K562 (cell line): Measurements from ENCODE around the gene CCT7. TPM values are rescaled to one million over a fixed set of nuclear protein-coding genes. Genes with fewer than 3 reads are reported as not detected.

ENCODE experiments used
- AFF1 ChIP-seq, 2 experiments: fragments of 450-650 bp; IDR thresholded peaks; 2 replicates each; pipeline ENCODE4 v1.6.1; 2018; ENCODE audit warnings: mild to moderate bottlenecking in 2 of 2, low read depth in 1 of 2; ENCODE audit not compliant: partially characterized antibody in 2 of 2
- CBX8 ChIP-seq: fragments of 200-600 bp; sonication (generic); IDR thresholded peaks from 2 replicates; pipeline ENCODE4 v1.6.1; 2012; ENCODE audit warnings: borderline replicate concordance, mixed run types, low read depth, mild to moderate bottlenecking, moderate library complexity, mixed read lengths, low read length, control low read depth, inconsistent platforms; ENCODE audit not compliant: poor library complexity, severe bottlenecking; ENCODE audit errors: extremely low read depth
- CTCF ChIP-seq, 3 experiments: IDR thresholded peaks in 2 of 3; conservative IDR thresholded peaks in 1 of 3; 2 replicates each; pipeline ENCODE4 v1.5.1; 2011 to 2012; ENCODE audit warnings: low read length in 3 of 3, mild to moderate bottlenecking in 3 of 3, control low read depth in 2 of 3, improper control_type of control experiment in 1 of 3, inconsistent platforms in 1 of 3, low read depth in 1 of 3, mixed read lengths in 1 of 3, moderate library complexity in 1 of 3; ENCODE audit not compliant: insufficient read depth in 2 of 3
- CXXC5 ChIP-seq: fragments of 250-450 bp; sonication (Bioruptor Pico); IDR thresholded peaks from 2 replicates; pipeline ENCODE4 v1.8.0; 2022; ENCODE audit warnings: inconsistent platforms, mild to moderate bottlenecking, moderate library complexity
- DMBX1 ChIP-seq: fragments of 250-450 bp; sonication (Bioruptor Pico); IDR thresholded peaks from 2 replicates; pipeline ENCODE4 v1.8.0; 2022; ENCODE audit warnings: inconsistent platforms, mild to moderate bottlenecking, moderate library complexity, borderline replicate concordance
- EHMT2 ChIP-seq: fragments of 450-650 bp; IDR thresholded peaks from 2 replicates; pipeline ENCODE4 v1.6.1; 2018; ENCODE audit warnings: antibody characterized with exemption
- HMGN3 ChIP-seq: IDR thresholded peaks from 2 replicates; pipeline ENCODE4 v1.6.1; 2011; ENCODE audit warnings: borderline replicate concordance, low read depth, mild to moderate bottlenecking, mixed read lengths, low read length; ENCODE audit not compliant: insufficient read length; ENCODE audit errors: extremely low read depth
- RBM15 ChIP-seq: fragments of 200-400 bp; formaldehyde crosslinking; IDR thresholded peaks from 2 replicates; pipeline ENCODE4 v1.6.1; 2018; ENCODE audit warnings: mild to moderate bottlenecking, low read length, moderate library complexity; ENCODE audit not compliant: insufficient read depth
- SIN3A ChIP-seq, 2 experiments: fragments of 150-350 bp in 1 of 2; IDR thresholded peaks; 2 replicates each; pipeline ENCODE4 v1.6.1; 2011 to 2016; ENCODE audit warnings: borderline replicate concordance in 2 of 2, low read depth in 2 of 2, low read length in 2 of 2, mild to moderate bottlenecking in 2 of 2, moderate library complexity in 2 of 2; ENCODE audit not compliant: control insufficient read depth in 1 of 2
- ZNF217 ChIP-seq: sonication (generic); formaldehyde crosslinking; IDR thresholded peaks from 2 replicates; pipeline ENCODE4 v1.8.0; 2022; ENCODE audit warnings: mild to moderate bottlenecking, missing genetic modification reagents
- polyA plus RNA-seq, 8 experiments: library from polyadenylated mRNA; depleted of rRNA in 4 of 8; stranded (reverse) in 5 of 8; unstranded in 3 of 8; fragments of >200 nt; fragmentation: Nextera tagmentation in 2 of 8; fragmentation: Illumina TruSeq in 1 of 8; extraction: Ambion mirVana in 2 of 8; extraction: Trizol in 1 of 8; gene quantifications; 2 replicates each; pipeline versions ENCODE4 v1.2.1 to v1.2.3, GENCODE V29; 2011 to 2014; ENCODE audit warnings: inconsistent platforms in 1 of 8, missing spikeins in 1 of 8
- total RNA-seq, 7 experiments: library from RNA; depleted of rRNA in 6 of 7; stranded (reverse); fragments of >200 nt in 6 of 7; fragmentation: Illumina TruSeq in 2 of 7; extraction: Trizol in 2 of 7; gene quantifications; 2 replicates each; pipeline versions ENCODE4 v1.2.1 to v1.2.3, GENCODE V29; 2011 to 2021; ENCODE audit warnings: low replicate concordance in 1 of 7
- TF ChIP-seq, protein P1 (sequence below): fragments of 450-650 bp; IDR thresholded peaks from 2 replicates; pipeline ENCODE4 v1.6.1; 2017; ENCODE audit warnings: antibody characterized with exemption, mild to moderate bottlenecking
- TF ChIP-seq, protein P2 (sequence below), 2 experiments: fragments of 450-650 bp; conservative IDR thresholded peaks; 2 replicates each; pipeline ENCODE4 v1.6.1; 2017; ENCODE audit warnings: mild to moderate bottlenecking in 2 of 2, moderate library complexity in 2 of 2

Gene CCT7
- total and polyA plus RNA-seq, 9 of the 15 experiments (the other 6 are each of a cell fraction or from before 2014, with no cell fraction given) = 326 to 856 (median 638) TPM

DNA sequence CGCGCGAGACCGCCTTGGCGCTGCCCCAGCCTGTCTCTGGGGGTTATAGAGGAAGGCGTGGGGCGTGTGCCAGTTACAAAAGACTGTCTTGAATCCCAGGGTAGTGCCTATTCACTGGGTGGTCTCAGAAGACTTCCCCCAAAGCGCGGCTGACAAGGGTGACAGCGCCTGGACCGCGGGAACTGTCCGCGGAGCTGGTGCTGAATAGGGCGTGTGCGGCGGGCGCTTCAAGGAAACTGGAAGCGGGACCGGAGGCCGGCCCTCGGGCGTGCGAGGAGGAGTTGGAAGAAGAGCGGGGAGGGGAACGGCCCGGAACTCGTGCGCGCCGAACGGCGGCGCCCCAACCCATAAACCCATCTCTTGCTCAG, 57.0 kb downstream of the CCT7 start (continued):
- TF ChIP-seq, protein P1, sequence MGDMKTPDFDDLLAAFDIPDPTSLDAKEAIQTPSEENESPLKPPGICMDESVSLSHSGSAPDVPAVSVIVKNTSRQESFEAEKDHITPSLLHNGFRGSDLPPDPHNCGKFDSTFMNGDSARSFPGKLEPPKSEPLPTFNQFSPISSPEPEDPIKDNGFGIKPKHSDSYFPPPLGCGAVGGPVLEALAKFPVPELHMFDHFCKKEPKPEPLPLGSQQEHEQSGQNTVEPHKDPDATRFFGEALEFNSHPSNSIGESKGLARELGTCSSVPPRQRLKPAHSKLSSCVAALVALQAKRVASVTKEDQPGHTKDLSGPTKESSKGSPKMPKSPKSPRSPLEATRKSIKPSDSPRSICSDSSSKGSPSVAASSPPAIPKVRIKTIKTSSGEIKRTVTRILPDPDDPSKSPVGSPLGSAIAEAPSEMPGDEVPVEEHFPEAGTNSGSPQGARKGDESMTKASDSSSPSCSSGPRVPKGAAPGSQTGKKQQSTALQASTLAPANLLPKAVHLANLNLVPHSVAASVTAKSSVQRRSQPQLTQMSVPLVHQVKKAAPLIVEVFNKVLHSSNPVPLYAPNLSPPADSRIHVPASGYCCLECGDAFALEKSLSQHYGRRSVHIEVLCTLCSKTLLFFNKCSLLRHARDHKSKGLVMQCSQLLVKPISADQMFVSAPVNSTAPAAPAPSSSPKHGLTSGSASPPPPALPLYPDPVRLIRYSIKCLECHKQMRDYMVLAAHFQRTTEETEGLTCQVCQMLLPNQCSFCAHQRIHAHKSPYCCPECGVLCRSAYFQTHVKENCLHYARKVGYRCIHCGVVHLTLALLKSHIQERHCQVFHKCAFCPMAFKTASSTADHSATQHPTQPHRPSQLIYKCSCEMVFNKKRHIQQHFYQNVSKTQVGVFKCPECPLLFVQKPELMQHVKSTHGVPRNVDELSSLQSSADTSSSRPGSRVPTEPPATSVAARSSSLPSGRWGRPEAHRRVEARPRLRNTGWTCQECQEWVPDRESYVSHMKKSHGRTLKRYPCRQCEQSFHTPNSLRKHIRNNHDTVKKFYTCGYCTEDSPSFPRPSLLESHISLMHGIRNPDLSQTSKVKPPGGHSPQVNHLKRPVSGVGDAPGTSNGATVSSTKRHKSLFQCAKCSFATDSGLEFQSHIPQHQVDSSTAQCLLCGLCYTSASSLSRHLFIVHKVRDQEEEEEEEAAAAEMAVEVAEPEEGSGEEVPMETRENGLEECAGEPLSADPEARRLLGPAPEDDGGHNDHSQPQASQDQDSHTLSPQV = no peak
- peak in 1 of 2 experiments; percentile 90; a peak in 2 of 4 replicates for TF ChIP-seq SIN3A (IDR thresholded peaks at IDR 0.05; ENCODE audit: borderline replicate concordance in 2 of 2, control insufficient read depth in 1 of 2, low read depth in 2 of 2, low read length in 2 of 2)
- peak in 1 of 2 experiments; percentile 75 for TF ChIP-seq AFF1 (IDR thresholded peaks at IDR 0.05; ENCODE audit: low read depth in 1 of 2, partially characterized antibody in 2 of 2)
- TF ChIP-seq CBX8 = no peak
- TF ChIP-seq, protein P2, sequence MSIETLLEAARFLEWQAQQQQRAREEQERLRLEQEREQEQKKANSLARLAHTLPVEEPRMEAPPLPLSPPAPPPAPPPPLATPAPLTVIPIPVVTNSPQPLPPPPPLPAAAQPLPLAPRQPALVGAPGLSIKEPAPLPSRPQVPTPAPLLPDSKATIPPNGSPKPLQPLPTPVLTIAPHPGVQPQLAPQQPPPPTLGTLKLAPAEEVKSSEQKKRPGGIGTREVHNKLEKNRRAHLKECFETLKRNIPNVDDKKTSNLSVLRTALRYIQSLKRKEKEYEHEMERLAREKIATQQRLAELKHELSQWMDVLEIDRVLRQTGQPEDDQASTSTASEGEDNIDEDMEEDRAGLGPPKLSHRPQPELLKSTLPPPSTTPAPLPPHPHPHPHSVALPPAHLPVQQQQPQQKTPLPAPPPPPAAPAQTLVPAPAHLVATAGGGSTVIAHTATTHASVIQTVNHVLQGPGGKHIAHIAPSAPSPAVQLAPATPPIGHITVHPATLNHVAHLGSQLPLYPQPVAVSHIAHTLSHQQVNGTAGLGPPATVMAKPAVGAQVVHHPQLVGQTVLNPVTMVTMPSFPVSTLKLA (conservative IDR thresholded peaks at IDR 0.05) = peak; percentile 50 to 71; a peak in 3 of 4 replicates
- 0 out of 6 replicates have a peak, but pooled peaks of 1 of the 3 experiments have one; percentile 9 for TF ChIP-seq CTCF (IDR thresholded peaks at IDR 0.05 in 2 of 3, conservative IDR thresholded peaks at IDR 0.05 in 1 of 3; ENCODE audit: insufficient read depth in 2 of 3, low read depth in 1 of 3, low read length in 3 of 3)
- no peak for TF ChIP-seq RBM15
- TF ChIP-seq CXXC5 (CRISPR knock-in tag) = peak; percentile 35; the same call in 1 of the 2 replicates
- TF ChIP-seq ZNF217 = no peak
- TF ChIP-seq DMBX1 (CRISPR knock-in tag) = no peak
- peak; percentile 97 for TF ChIP-seq EHMT2
- TF ChIP-seq HMGN3 = peak; percentile 15
